Lower lobe of right lung (tissue), 2 donors: Measurements from ENCODE around the gene MAPK12. TPM values are rescaled to one million over a fixed set of nuclear protein-coding genes. Genes with fewer than 3 reads are reported as not detected.

Experiments used
- ATAC-seq, 2 donors: fragments of 200-7000 bp; cut with Tn5 transposase; one replicate each; pipeline ENCODE4 v1.9.1; 2020 to 2022; ENCODE audit warnings: mild to moderate bottlenecking in 2 of 2, moderate library complexity in 2 of 2
- DNase-seq: peaks from one replicate; pipeline ENCODE4 v3.0.0-alpha.2; 2020
- H3K27ac ChIP-seq: fragments of 200-600 bp; one replicate; pipeline ENCODE4 v1.8.0; 2022
- H3K27me3 ChIP-seq: fragments of 200-600 bp; one replicate; pipeline ENCODE4 v1.8.0; 2022; ENCODE audit warnings: low read depth
- H3K36me3 ChIP-seq: fragments of 200-600 bp; one replicate; pipeline ENCODE4 v1.8.0; 2022; ENCODE audit warnings: mild to moderate bottlenecking
- H3K4me1 ChIP-seq: fragments of 200-600 bp; one replicate; pipeline ENCODE4 v1.8.0; 2022
- H3K4me3 ChIP-seq: fragments of 200-600 bp; one replicate; pipeline ENCODE4 v1.8.0; 2022; ENCODE audit warnings: mild to moderate bottlenecking
- H3K9me3 ChIP-seq: fragments of 200-600 bp; one replicate; pipeline ENCODE4 v1.8.0; 2022
- intact Hi-C: fragments of 100-400 bp; cut with DNase I; formaldehyde crosslinking; loops from one replicate; pipeline ENCODE4 v1.11.0; 2022
- total RNA-seq: library from RNA; stranded (reverse); fragmentation: NEBNext Ultra II Directional; extraction: Animal tissue kit (Norgen Biotek cat#: 25700); gene quantifications from one replicate; pipeline ENCODE4 v1.2.1, GENCODE V29; 2021
- TF ChIP-seq, protein P1 (sequence below): fragments of 200-600 bp; IDR thresholded peaks from one replicate; pipeline ENCODE4 v1.8.0; 2022; ENCODE audit warnings: antibody characterized with exemption, mild to moderate bottlenecking
- donor health status: DM: no; HTN: yes; CAD: no; lungs with severe emphysema.

MAPK12 gene
- total RNA-seq, 1 donor from 2014 or later = 11.9 TPM

DNA sequence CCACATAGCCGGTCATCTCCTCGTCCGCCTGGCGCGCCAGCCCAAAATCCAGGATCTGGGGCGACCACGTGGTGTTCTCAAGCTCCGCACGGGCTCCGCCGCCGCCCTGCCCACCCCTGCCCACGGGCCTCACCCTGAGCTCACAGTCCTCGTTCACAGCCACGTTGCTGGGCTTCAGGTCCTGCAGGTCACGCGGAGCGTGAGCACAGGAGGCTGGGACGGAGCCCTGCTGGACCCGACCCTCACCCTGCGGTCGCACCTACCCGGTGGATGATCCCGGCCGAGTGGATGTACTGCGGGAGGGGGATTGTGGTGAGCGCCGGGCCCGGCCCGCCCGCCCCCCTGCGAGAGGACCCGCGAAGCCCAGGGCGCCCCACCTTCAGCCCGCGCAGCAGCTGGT is 5.5 kb upstream of the MAPK12 start:
- intact Hi-C loops = no loop called here
- no peak for DNase-seq

GRCh38 chr22:50264946-50265669 is 3.6 kb upstream of the MAPK12 start:
- DNase-seq (no peak), ATAC-seq (no peak)
- H3K4me1 ChIP-seq = peaks cover 39% of the 10 kb centered on the region
- TF ChIP-seq, protein P1, sequence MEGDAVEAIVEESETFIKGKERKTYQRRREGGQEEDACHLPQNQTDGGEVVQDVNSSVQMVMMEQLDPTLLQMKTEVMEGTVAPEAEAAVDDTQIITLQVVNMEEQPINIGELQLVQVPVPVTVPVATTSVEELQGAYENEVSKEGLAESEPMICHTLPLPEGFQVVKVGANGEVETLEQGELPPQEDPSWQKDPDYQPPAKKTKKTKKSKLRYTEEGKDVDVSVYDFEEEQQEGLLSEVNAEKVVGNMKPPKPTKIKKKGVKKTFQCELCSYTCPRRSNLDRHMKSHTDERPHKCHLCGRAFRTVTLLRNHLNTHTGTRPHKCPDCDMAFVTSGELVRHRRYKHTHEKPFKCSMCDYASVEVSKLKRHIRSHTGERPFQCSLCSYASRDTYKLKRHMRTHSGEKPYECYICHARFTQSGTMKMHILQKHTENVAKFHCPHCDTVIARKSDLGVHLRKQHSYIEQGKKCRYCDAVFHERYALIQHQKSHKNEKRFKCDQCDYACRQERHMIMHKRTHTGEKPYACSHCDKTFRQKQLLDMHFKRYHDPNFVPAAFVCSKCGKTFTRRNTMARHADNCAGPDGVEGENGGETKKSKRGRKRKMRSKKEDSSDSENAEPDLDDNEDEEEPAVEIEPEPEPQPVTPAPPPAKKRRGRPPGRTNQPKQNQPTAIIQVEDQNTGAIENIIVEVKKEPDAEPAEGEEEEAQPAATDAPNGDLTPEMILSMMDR = no peak
- intact Hi-C loops = no loop called here
- H3K27me3 ChIP-seq = peaks cover 25% of the 10 kb centered on the region
- no peaks in the 10 kb centered on the region for H3K9me3 ChIP-seq
- no peak overlapping the region for H3K27ac ChIP-seq
- H3K4me3 ChIP-seq = no peak overlapping the region
- peaks cover 6% of the 10 kb centered on the region for H3K36me3 ChIP-seq

More for the DNA sequence above, 5.5 kb upstream of the MAPK12 start:
- Histone ChIP-seq H3K4me3 (peak overlapping the region; percentile 45), H3K27me3 (peaks cover 15% of the 10 kb centered on the region), H3K27ac (no peak overlapping the region), H3K4me1 (peaks cover 43% of the 10 kb centered on the region), H3K36me3 (peaks cover 6% of the 10 kb centered on the region), H3K9me3 (no peaks in the 10 kb centered on the region)
- no peak for ATAC-seq
- TF ChIP-seq, protein P1 = no peak

DNA sequence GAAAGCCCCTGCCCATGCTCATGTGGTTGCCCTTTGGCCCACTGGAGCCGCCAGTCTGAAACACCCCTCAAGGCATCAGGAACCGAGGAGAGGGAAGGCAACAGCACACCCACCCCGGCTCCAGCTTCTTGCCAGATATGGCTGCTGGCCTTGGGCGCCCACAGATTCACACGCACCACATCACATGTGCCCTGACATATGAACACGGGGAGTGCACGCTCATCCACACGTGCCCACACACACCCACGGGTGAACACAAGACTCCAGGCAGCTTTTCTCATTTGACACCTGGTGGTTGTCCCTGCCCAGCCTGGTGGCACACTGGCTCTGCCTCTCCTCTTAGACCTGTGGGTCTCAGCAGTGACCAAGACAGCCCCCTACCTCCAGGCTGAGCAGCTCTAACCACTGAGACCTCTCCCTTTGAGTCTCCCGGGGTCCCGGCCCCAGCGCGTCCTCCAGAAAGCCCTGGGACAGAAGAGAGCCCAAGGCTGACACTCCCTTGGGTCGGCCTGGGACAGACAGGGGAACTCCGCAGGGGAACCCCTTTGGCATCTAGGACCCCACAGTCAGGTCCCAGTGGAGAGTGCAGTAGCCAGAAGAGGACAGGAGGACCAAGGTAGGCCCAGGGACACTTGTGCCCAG is 2.7 kb upstream of the MAPK12 start:
- DNase-seq (no peak), ATAC-seq (no peak)
- intact Hi-C loops = no loop called here
- peaks cover 25% of the 10 kb centered on the region for H3K27me3 ChIP-seq
- peaks cover 32% of the 10 kb centered on the region for H3K4me1 ChIP-seq
- H3K9me3 ChIP-seq = no peaks in the 10 kb centered on the region
- H3K27ac ChIP-seq = no peak overlapping the region
- H3K36me3 ChIP-seq = peaks cover 6% of the 10 kb centered on the region
- TF ChIP-seq, protein P1 = no peak
- H3K4me3 ChIP-seq = no peak overlapping the region

- no peak for DNase-seq
- H3K4me3 ChIP-seq = no peak overlapping the region
- no peaks in the 10 kb centered on the region for H3K9me3 ChIP-seq
- TF ChIP-seq, protein P1 = no peak
- H3K27me3 ChIP-seq = peaks cover 25% of the 10 kb centered on the region
- intact Hi-C loops = no loop called here
- peaks cover 6% of the 10 kb centered on the region for H3K36me3 ChIP-seq
- H3K27ac ChIP-seq = no peak overlapping the region
- peaks cover 20% of the 10 kb centered on the region for H3K4me1 ChIP-seq
- no peak for ATAC-seq
Observed at GRCh38 chr22:50262973-50263617, 1.6 kb upstream of the MAPK12 start.

GRCh38 chr22:50262460-50262911 is 1.0 kb upstream of the MAPK12 start:
- peaks cover 25% of the 10 kb centered on the region for H3K27me3 ChIP-seq
- H3K4me3 ChIP-seq = no peak overlapping the region
- no peaks in the 10 kb centered on the region for H3K9me3 ChIP-seq
- no peak overlapping the region for H3K27ac ChIP-seq
- peaks cover 6% of the 10 kb centered on the region for H3K36me3 ChIP-seq
- TF ChIP-seq, protein P1 = no peak
- ATAC-seq (no peak), DNase-seq (no peak)
- H3K4me1 ChIP-seq = peaks cover 16% of the 10 kb centered on the region
- intact Hi-C loops = no loop called here
